ENCODE results near the gene APAF1. TPM values are rescaled to one million over a fixed set of nuclear protein-coding genes. Genes with fewer than 3 reads are reported as not detected.

Gene APAF1
- total RNA-seq, 1 experiment from 2014 or later, result 10.1 TPM

DNA sequence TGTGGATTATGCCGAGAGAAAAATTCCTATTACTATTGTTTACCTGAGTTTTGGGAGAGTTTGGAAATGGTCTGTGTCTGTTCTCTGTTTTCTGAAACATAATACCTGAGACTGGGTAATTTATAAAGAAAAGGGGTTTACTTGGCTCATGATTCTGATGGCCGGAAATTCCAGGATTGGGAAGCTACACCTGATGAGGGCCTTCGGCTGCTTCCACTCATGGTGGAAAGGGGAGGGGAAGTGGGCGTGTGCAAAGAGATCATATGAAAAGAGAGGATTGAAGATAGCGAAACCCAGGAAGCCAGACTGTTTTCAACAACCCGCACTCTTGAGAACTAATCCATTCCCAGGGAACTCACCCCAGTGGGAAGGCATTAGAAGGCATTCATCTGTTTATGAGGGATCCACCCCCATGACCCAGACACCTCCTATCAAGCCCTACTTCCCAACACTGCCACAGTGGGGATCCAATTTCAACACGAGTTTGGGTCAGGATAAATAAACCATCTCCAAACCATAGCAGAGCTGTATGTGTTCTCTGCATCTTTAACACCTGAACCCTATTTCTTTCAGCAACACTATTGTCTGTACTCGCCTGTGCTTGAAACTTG is 51.1 kb downstream of the APAF1 start:
- TF ChIP-seq EZH2phosphoT487 (IDR thresholded peaks at IDR 0.05; ENCODE audit: borderline replicate concordance, low read length) (no peak), EZH2 (IDR thresholded peaks at IDR 0.05; ENCODE audit: low read length, unreplicated experiment) (no peak)
- TF ChIP-seq, protein P1, sequence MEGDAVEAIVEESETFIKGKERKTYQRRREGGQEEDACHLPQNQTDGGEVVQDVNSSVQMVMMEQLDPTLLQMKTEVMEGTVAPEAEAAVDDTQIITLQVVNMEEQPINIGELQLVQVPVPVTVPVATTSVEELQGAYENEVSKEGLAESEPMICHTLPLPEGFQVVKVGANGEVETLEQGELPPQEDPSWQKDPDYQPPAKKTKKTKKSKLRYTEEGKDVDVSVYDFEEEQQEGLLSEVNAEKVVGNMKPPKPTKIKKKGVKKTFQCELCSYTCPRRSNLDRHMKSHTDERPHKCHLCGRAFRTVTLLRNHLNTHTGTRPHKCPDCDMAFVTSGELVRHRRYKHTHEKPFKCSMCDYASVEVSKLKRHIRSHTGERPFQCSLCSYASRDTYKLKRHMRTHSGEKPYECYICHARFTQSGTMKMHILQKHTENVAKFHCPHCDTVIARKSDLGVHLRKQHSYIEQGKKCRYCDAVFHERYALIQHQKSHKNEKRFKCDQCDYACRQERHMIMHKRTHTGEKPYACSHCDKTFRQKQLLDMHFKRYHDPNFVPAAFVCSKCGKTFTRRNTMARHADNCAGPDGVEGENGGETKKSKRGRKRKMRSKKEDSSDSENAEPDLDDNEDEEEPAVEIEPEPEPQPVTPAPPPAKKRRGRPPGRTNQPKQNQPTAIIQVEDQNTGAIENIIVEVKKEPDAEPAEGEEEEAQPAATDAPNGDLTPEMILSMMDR (conservative IDR thresholded peaks at IDR 0.05; ENCODE audit: low read depth, low read length), result no peak
- H3K9me2 ChIP-seq (replicated peaks; ENCODE audit: low read length), result no peaks in the 10 kb centered on the region
- CTCF ChIA-PET, result no interaction called here

DNA sequence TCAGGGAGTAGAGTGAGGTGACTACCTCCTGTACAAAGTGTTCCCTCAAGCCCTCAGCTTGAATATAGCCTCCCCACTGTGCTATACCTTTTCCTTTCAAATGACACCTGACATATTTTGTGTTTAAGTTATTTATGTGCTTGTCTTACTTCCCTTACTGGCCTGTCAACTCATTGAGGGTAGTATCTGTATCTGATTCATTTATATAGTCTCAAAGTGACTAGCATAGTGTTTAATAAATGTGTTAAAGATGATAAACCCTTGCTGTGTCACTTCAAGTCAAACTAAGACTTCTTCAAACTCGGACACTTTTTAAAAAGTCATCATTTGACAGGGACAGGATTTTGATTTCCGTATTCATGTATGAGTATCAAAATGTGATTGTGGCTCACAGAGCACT is 52.1 kb downstream of the APAF1 start:
- Histone ChIP-seq H3K9ac (ENCODE audit: low read length) (no peak overlapping the region), H3K79me2 (ENCODE audit: low read length) (no peaks in the 10 kb centered on the region), H3K9me3 (ENCODE audit: low read length) (no peaks in the 10 kb centered on the region), H3K9me2 (replicated peaks; ENCODE audit: low read length) (no peaks in the 10 kb centered on the region), H3K27ac (ENCODE audit: low read length) (no peak overlapping the region), H3K4me3 (ENCODE audit: low read length) (no peak overlapping the region), H4K20me1 (ENCODE audit: low read length) (no peaks in the 10 kb centered on the region), H3K4me2 (ENCODE audit: low read length) (no peak overlapping the region), H3K36me3 (ENCODE audit: low read depth, low read length) (no peaks in the 10 kb centered on the region), H3K27me3 (ENCODE audit: low read length) (no peaks in the 10 kb centered on the region), H3K4me1 (ENCODE audit: insufficient read depth, low read length) (no peaks in the 10 kb centered on the region; the same call in 1 of the 2 replicates), H3F3A (ENCODE audit: low read length, unreplicated experiment) (no peaks in the 10 kb centered on the region), H2AFZ (ENCODE audit: low read length) (no peak overlapping the region)
- ATAC-seq (no peak), DNase-seq (no peak)
- no peak for TF ChIP-seq EZH2 (IDR thresholded peaks at IDR 0.05; ENCODE audit: low read length, unreplicated experiment)
- TF ChIP-seq, protein P1 (conservative IDR thresholded peaks at IDR 0.05; ENCODE audit: low read depth, low read length), result no peak
- no peak for TF ChIP-seq EZH2phosphoT487 (IDR thresholded peaks at IDR 0.05; ENCODE audit: borderline replicate concordance, low read length)
- CTCF ChIA-PET, result no interaction called here
- POLR2A ChIA-PET (ENCODE audit: unreplicated experiment), result no interaction called here
- BruUV-seq (replicated peaks), result no TSS peak
- intact Hi-C loops (cut with micrococcal nuclease), result no loop called here

More for the DNA sequence above, 51.1 kb downstream of the APAF1 start:
- POLR2A ChIA-PET (ENCODE audit: unreplicated experiment), result no interaction called here
- ATAC-seq (no peak), DNase-seq (no peak)
- no peaks in the 10 kb centered on the region for H3K27me3 ChIP-seq (ENCODE audit: low read length)
- H4K20me1 ChIP-seq (ENCODE audit: low read length), result no peaks in the 10 kb centered on the region
- no peak overlapping the region for H3K4me3 ChIP-seq (ENCODE audit: low read length)
- no peaks in the 10 kb centered on the region; the same call in 1 of the 2 replicates for H3K4me1 ChIP-seq (ENCODE audit: insufficient read depth, low read length)
- intact Hi-C loops (cut with micrococcal nuclease), result no loop called here
- H3K36me3 ChIP-seq (ENCODE audit: low read depth, low read length), result no peaks in the 10 kb centered on the region
- no peak overlapping the region for H3K9ac ChIP-seq (ENCODE audit: low read length)
- H3F3A ChIP-seq (ENCODE audit: low read length, unreplicated experiment), result no peaks in the 10 kb centered on the region
- no peaks in the 10 kb centered on the region for H3K9me3 ChIP-seq (ENCODE audit: low read length)
- H3K4me2 ChIP-seq (ENCODE audit: low read length), result no peak overlapping the region
- no peaks in the 10 kb centered on the region for H3K79me2 ChIP-seq (ENCODE audit: low read length)
- no TSS peak for BruUV-seq (replicated peaks)
- H2AFZ ChIP-seq (ENCODE audit: low read length), result no peak overlapping the region
- no peak overlapping the region for H3K27ac ChIP-seq (ENCODE audit: low read length)
